OCI-LY1 (cell line): Measurements from ENCODE around the gene SKA2.

Experiments
- H2AFZ ChIP-seq: fragments of 200-600 bp; sonication (generic), shearing (Covaris generic); 2 replicates; pipeline ENCODE4 v1.6.0; 2014; ENCODE audit warnings: antibody characterized with exemption, mild to moderate bottlenecking, low read length
- H3F3A ChIP-seq: fragments of 200-600 bp; sonication (generic), shearing (Covaris generic); 2 replicates; pipeline ENCODE4 v1.6.0; 2014; ENCODE audit warnings: mild to moderate bottlenecking, antibody characterized with exemption, low read length, moderate library complexity; ENCODE audit not compliant: insufficient read depth
- H3K27ac ChIP-seq: fragments of 200-600 bp; sonication (generic); 2 replicates; pipeline ENCODE4 v1.5.1; 2014; ENCODE audit warnings: low read length, mixed run types, mild to moderate bottlenecking, low read depth; ENCODE audit not compliant: poor library complexity, severe bottlenecking
- H3K27me3 ChIP-seq: fragments of 200-600 bp; sonication (generic); 2 replicates; pipeline ENCODE4 v1.6.0; 2014; ENCODE audit warnings: antibody characterized with exemption, mild to moderate bottlenecking, low read length, moderate library complexity; ENCODE audit not compliant: insufficient read depth
- H3K36me3 ChIP-seq: fragments of 200-600 bp; sonication (generic); 2 replicates; pipeline ENCODE4 v1.6.1; 2014; ENCODE audit warnings: mild to moderate bottlenecking, antibody characterized with exemption, low read length, moderate library complexity, mixed read lengths; ENCODE audit not compliant: insufficient read depth
- H3K4me1 ChIP-seq: fragments of 200-600 bp; sonication (generic); 2 replicates; pipeline ENCODE4 v1.5.1; 2014; ENCODE audit warnings: mild to moderate bottlenecking, low read length, moderate library complexity; ENCODE audit not compliant: insufficient read depth, severe bottlenecking
- H3K4me2 ChIP-seq: fragments of 200-600 bp; sonication (generic), shearing (Covaris generic); 2 replicates; pipeline ENCODE4 v1.6.1; 2014; ENCODE audit warnings: low read length
- H3K4me3 ChIP-seq: fragments of 200-600 bp; sonication (generic); 2 replicates; pipeline ENCODE4 v1.5.1; 2014; ENCODE audit warnings: low read length, low read depth, mild to moderate bottlenecking, mixed read lengths; ENCODE audit not compliant: poor library complexity, severe bottlenecking
- H3K79me2 ChIP-seq: fragments of 200-600 bp; shearing (Covaris generic); 2 replicates; pipeline ENCODE4 v1.6.1; 2016; ENCODE audit warnings: mixed run types, low read length, mixed read lengths; ENCODE audit not compliant: insufficient read depth
- H3K9ac ChIP-seq: fragments of 200-600 bp; sonication (generic), shearing (Covaris generic); 2 replicates; pipeline ENCODE4 v1.6.1; 2014; ENCODE audit warnings: mild to moderate bottlenecking, low read length, mixed read lengths
- H3K9me2 ChIP-seq: fragments of 200-600 bp; sonication (generic), shearing (Covaris generic); 2 replicates; pipeline ENCODE4 v1.6.1; 2014; ENCODE audit warnings: low read depth, mild to moderate bottlenecking, low read length, mixed read lengths
- H3K9me3 ChIP-seq: fragments of 200-600 bp; shearing (Covaris generic); 2 replicates; pipeline ENCODE4 v1.6.1; 2014; ENCODE audit warnings: low read length, mixed read lengths
- H4K20me1 ChIP-seq: fragments of 200-600 bp; sonication (generic), shearing (Covaris generic); 2 replicates; pipeline ENCODE4 v1.6.0; 2016; ENCODE audit warnings: mild to moderate bottlenecking, low read length; ENCODE audit not compliant: insufficient read depth
- CTCF ChIP-seq: fragments of 200-600 bp; sonication (generic), shearing (Covaris generic); IDR thresholded peaks from 2 replicates; pipeline ENCODE4 v1.5.1; 2017; ENCODE audit warnings: mild to moderate bottlenecking, antibody characterized with exemption, low read length, moderate library complexity, mixed read lengths
- EZH2 ChIP-seq: fragments of 200-600 bp; sonication (generic), shearing (Covaris generic); IDR thresholded peaks from 2 replicates; pipeline ENCODE4 v1.8.0; 2017; ENCODE audit warnings: borderline replicate concordance, mixed run types, mild to moderate bottlenecking, antibody characterized with exemption, low read length, moderate library complexity, mixed read lengths

The SKA2 gene

GRCh38 chr17:59107306-59107670 lies 47.7 kb downstream of the SKA2 start:
- no peaks in the 10 kb centered on the region for H3K9me3 ChIP-seq
- H3K79me2 ChIP-seq, result peaks cover 25% of the 10 kb centered on the region
- peak overlapping the region; percentile 69 for H3K9ac ChIP-seq
- no peak for TF ChIP-seq CTCF
- no peak for TF ChIP-seq EZH2
- peaks cover 28% of the 10 kb centered on the region for H3K4me1 ChIP-seq
- H3K4me2 ChIP-seq, result peak overlapping the region; percentile 85
- H3K27ac ChIP-seq, result peak overlapping the region; percentile 83
- H4K20me1 ChIP-seq, result no peaks in the 10 kb centered on the region
- no peaks in the 10 kb centered on the region for H3K9me2 ChIP-seq
- H3K27me3 ChIP-seq, result no peaks in the 10 kb centered on the region
- no peaks in the 10 kb centered on the region for H3F3A ChIP-seq
- H3K4me3 ChIP-seq, result peak overlapping the region; percentile 60
- no peak overlapping the region for H2AFZ ChIP-seq
- peaks cover 33% of the 10 kb centered on the region; the same call in 1 of the 2 replicates for H3K36me3 ChIP-seq

GRCh38 chr17:59106463-59107305 lies 48.3 kb downstream of the SKA2 start, which contains the start of gene TRIM37:
Gene TRIM37 (minus strand): TSS chr17:59106880. CDS start chr17:59106461, 419 bp downstream.
- H2AFZ ChIP-seq, result no peak within 1 kb of the TSS
- no peaks in the 10 kb centered on the region for H3F3A ChIP-seq
- H3K79me2 ChIP-seq, result peaks cover 25% of the 10 kb centered on the region
- H3K9me3 ChIP-seq, result no peaks in the 10 kb centered on the region
- H3K4me1 ChIP-seq, result peaks cover 28% of the 10 kb centered on the region
- TF ChIP-seq EZH2 (no peak), CTCF (no peak)
- peak within 1 kb of the TSS; percentile 86 for H3K4me3 ChIP-seq
- peak within 1 kb of the TSS; percentile 86 for H3K4me2 ChIP-seq
- no peaks in the 10 kb centered on the region for H3K9me2 ChIP-seq
- H3K36me3 ChIP-seq, result peaks cover 31% of the 10 kb centered on the region; the same call in 1 of the 2 replicates
- H4K20me1 ChIP-seq, result no peaks in the 10 kb centered on the region
- peak within 1 kb of the TSS; percentile 83 for H3K27ac ChIP-seq
- no peaks in the 10 kb centered on the region for H3K27me3 ChIP-seq
- peak within 1 kb of the TSS; percentile 86 for H3K9ac ChIP-seq

GRCh38 chr17:59105852-59106462 lies 49.0 kb downstream of the SKA2 start:
- Histone ChIP-seq H3K36me3 (peaks cover 27% of the 10 kb centered on the region), H3F3A (no peaks in the 10 kb centered on the region), H2AFZ (no peak overlapping the region), H4K20me1 (no peaks in the 10 kb centered on the region), H3K9me2 (no peaks in the 10 kb centered on the region), H3K9ac (peak overlapping the region; percentile 86), H3K27ac (peak overlapping the region; percentile 61), H3K27me3 (no peaks in the 10 kb centered on the region), H3K4me1 (peaks cover 28% of the 10 kb centered on the region), H3K4me2 (peak overlapping the region; percentile 86), H3K79me2 (peaks cover 25% of the 10 kb centered on the region), H3K9me3 (no peaks in the 10 kb centered on the region), H3K4me3 (peak overlapping the region; percentile 86)
- no peak for TF ChIP-seq EZH2
- no peak for TF ChIP-seq CTCF
